ENCODE measurements around the gene ANKHD1.

The ANKHD1 gene

GRCh38 chr5:140367256-140368013, 34.2 kb upstream of the ANKHD1 start:
- DNase-seq (ENCODE audit: insufficient read length, low spot score) (no peak), FAIRE-seq (no peak)

- no peak for DNase-seq (ENCODE audit: insufficient read length, low spot score)
- no peak for FAIRE-seq
These were observed 30.1 kb upstream of the ANKHD1 start for GRCh38 chr5:140371356-140372151.

- FAIRE-seq (peak; percentile 49), DNase-seq (ENCODE audit: insufficient read length, low spot score) (peak; percentile 72)
These were observed 28.6 kb upstream of the ANKHD1 start for GRCh38 chr5:140372971-140373487.

- FAIRE-seq (no peak), DNase-seq (ENCODE audit: insufficient read length, low spot score) (no peak)
These were observed 20.3 kb upstream of the ANKHD1 start for GRCh38 chr5:140381351-140381750.

- DNase-seq (ENCODE audit: insufficient read length, low spot score): no peak
- no peak for FAIRE-seq
These were observed 19.7 kb upstream of the ANKHD1 start for GRCh38 chr5:140381972-140382371.

- FAIRE-seq: no peak
These were observed 18.8 kb upstream of the ANKHD1 start for GRCh38 chr5:140382866-140383265.

GRCh38 chr5:140383300-140383699, 18.3 kb upstream of the ANKHD1 start:
- no peak for FAIRE-seq

More at GRCh38 chr5:140382866-140383265, 18.8 kb upstream of the ANKHD1 start:
- no peak for DNase-seq (ENCODE audit: insufficient read length, low spot score)

GRCh38 chr5:140388052-140388451, 13.6 kb upstream of the ANKHD1 start:
- FAIRE-seq: no peak
- DNase-seq (ENCODE audit: insufficient read length, low spot score): no peak

More at GRCh38 chr5:140383300-140383699, 18.3 kb upstream of the ANKHD1 start:
- DNase-seq (ENCODE audit: insufficient read length, low spot score): no peak

GRCh38 chr5:140391312-140391711, 10.3 kb upstream of the ANKHD1 start:
- no peak for DNase-seq (ENCODE audit: insufficient read length, low spot score)
- no peak for FAIRE-seq

GRCh38 chr5:140391732-140392131, 9.9 kb upstream of the ANKHD1 start:
- DNase-seq (ENCODE audit: insufficient read length, low spot score) (no peak), FAIRE-seq (no peak)

- FAIRE-seq (no peak), DNase-seq (ENCODE audit: insufficient read length, low spot score) (no peak)
These were observed 7.9 kb upstream of the ANKHD1 start for GRCh38 chr5:140393738-140394137.

- FAIRE-seq: no peak
These were observed 3.2 kb upstream of the ANKHD1 start for GRCh38 chr5:140398379-140398811.

GRCh38 chr5:140399979-140400729, 1.5 kb upstream of the ANKHD1 start:
- FAIRE-seq (no peak), DNase-seq (ENCODE audit: insufficient read length, low spot score) (no peak)

More at GRCh38 chr5:140398379-140398811, 3.2 kb upstream of the ANKHD1 start:
- DNase-seq (ENCODE audit: insufficient read length, low spot score): no peak

- peak; percentile 96 for DNase-seq (ENCODE audit: insufficient read length, low spot score)
- peak; percentile 80 for FAIRE-seq
These were observed 787 bp upstream of the ANKHD1 start for GRCh38 chr5:140400730-140401361.

GRCh38 chr5:140402258-140403074, 833 bp downstream of the ANKHD1 start:
- DNase-seq (ENCODE audit: insufficient read length, low spot score) (peak; percentile 44), FAIRE-seq (no peak)

GRCh38 chr5:140403613-140404012, 2.0 kb downstream of the ANKHD1 start:
- FAIRE-seq (no peak), DNase-seq (ENCODE audit: insufficient read length, low spot score) (no peak)

- no peak for FAIRE-seq
- no peak for DNase-seq (ENCODE audit: insufficient read length, low spot score)
These were observed 7.2 kb downstream of the ANKHD1 start for GRCh38 chr5:140408750-140409241.

- DNase-seq (ENCODE audit: insufficient read length, low spot score) (no peak), FAIRE-seq (no peak)
These were observed 11.6 kb downstream of the ANKHD1 start for GRCh38 chr5:140413230-140413629.

- DNase-seq (ENCODE audit: insufficient read length, low spot score): no peak
- no peak for FAIRE-seq
These were observed 15.6 kb downstream of the ANKHD1 start for GRCh38 chr5:140417235-140417634.
